Measurements from ENCODE around the gene TM9SF1. TPM values are rescaled to one million over a fixed set of nuclear protein-coding genes. Genes with fewer than 3 reads are reported as not detected.

The TM9SF1 gene
- total RNA-seq, 2 experiments from 2014 or later = 20.7 to 22.5 TPM

DNA sequence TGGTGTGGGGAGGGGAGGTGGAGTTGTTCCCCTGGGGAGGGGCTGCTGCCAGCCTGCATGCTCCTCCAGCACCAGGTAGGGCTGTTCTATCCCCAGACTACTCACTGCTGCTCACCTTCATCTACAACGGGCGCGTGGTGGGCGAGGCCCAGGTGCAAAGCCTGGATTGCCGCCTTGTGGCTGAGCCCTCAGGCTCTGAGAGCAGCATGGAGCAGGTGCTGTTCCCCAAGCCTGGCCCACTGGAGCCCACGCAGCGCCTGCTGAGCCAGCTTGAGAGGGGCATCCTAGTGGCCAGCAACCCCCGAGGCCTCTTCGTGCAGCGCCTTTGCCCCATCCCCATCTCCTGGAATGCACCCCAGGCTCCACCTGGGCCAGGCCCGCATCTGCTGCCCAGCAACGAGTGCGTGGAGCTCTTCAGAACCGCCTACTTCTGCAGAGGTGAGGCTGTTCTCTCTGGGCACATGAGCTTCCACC is 30.7 kb downstream of the TM9SF1 start:
- no peaks in the 10 kb centered on the region for H3K9me3 Mint-ChIP-seq
- no peak for DNase-seq
- peaks cover 51% of the 10 kb centered on the region for H3K36me3 Mint-ChIP-seq
- peaks cover 47% of the 10 kb centered on the region for H3K4me1 Mint-ChIP-seq
- peaks cover 6% of the 10 kb centered on the region for H3K27me3 Mint-ChIP-seq
- H3K27ac Mint-ChIP-seq = peak overlapping the region; percentile 70
- no peak overlapping the region for H3K4me3 Mint-ChIP-seq

DNA sequence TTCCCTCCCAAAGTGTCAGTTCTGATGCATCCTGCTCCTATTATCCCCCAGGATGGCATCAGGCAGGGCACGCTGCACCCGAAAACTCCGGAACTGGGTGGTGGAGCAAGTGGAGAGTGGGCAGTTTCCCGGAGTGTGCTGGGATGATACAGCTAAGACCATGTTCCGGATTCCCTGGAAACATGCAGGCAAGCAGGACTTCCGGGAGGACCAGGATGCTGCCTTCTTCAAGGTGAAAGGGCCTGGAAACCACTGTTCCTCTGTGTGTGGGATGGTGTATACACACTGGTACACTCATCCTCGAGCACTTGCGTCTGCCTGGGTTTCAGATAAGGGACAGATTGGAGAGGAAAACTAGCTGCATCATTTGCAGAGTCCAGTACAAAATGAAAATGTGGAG is 33.1 kb downstream of the TM9SF1 start:
- Mint-ChIP-seq H3K27ac (peak overlapping the region; percentile 100), H3K4me3 (peak overlapping the region; percentile 99), H3K27me3 (peaks cover 6% of the 10 kb centered on the region), H3K9me3 (no peaks in the 10 kb centered on the region), H3K36me3 (peaks cover 42% of the 10 kb centered on the region), H3K4me1 (peaks cover 47% of the 10 kb centered on the region)
- peak; percentile 24 for DNase-seq

DNA sequence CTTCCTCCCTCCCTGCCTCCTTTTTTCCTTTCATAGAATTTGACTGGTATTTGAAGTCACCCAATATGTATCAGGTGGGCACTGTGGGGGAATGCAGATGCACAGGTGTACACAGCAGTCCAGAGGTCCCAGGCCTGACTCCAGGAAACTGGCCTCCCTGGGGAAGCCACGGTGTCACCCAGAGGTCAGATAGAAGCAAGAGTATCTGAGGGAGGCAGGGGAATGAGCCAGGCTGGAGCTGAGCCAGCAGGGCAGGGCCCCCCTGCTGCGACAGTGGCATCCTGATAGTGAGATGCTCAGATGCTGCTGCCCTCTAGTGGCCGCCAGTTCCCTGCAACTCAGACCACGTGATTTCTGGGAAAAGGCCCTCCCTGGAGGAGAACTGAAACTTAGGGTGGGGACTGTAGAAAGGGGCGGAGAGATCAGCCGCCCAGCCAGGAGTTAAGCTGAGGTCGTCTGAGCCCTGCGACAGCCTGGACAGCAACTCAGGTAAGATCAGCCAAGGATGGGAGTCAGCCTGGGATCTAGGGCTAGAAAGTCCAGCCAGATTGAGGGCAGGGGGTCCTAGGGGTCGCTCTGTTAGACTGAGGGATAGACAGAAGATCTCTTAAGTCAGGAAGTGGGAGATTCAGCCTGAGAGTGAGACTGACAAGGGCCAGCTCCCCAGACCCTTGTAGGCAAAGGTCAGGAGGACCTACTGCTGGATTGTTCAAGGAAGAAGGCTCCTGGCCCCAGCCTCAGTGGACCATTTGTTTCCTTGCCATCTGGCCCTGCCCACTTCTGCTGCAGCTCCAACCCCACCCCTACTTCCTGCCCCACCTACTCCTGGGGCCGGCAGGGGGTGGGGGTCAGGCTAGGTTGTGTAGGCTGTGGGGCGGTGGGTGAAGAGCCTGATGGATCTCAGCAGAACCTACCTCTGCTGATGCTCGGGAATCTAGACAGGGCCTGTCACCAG is 34.1 kb downstream of the TM9SF1 start, which contains the start of gene IRF9:
IRF9 (plus strand) TSS at position 416 of the 955 bp plus-strand sequence. CDS start 880 bp downstream, outside the sequence.
- Mint-ChIP-seq H3K27me3 (peaks cover 6% of the 10 kb centered on the region), H3K9me3 (no peaks in the 10 kb centered on the region), H3K4me1 (peaks cover 41% of the 10 kb centered on the region), H3K36me3 (peaks cover 38% of the 10 kb centered on the region), H3K4me3 (peak within 1 kb of the TSS; percentile 99), H3K27ac (peak within 1 kb of the TSS; percentile 100)
- peak; percentile 94 for DNase-seq

DNA sequence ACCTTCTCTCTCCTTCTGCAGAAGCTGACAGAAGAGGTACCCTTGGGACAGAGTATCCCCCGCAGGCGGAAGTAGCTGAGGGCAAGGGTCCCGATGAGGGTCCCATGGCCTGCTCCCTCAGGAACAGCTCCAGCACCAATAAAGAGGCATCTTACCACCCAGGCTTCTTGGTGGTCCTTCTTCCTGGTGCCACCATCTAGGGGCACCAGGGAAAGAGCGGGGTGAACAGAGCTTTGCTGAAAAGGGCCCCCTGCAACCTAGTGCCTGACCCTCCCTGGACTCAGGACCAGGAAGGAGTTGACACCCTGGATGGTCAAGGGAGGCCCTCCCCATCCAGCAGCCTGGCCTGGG is 34.8 kb downstream of the TM9SF1 start:
- peak overlapping the region; percentile 100 for H3K27ac Mint-ChIP-seq
- H3K4me3 Mint-ChIP-seq = no peak overlapping the region
- peaks cover 41% of the 10 kb centered on the region for H3K4me1 Mint-ChIP-seq
- peaks cover 38% of the 10 kb centered on the region for H3K36me3 Mint-ChIP-seq
- no peak for DNase-seq
- no peaks in the 10 kb centered on the region for H3K9me3 Mint-ChIP-seq
- H3K27me3 Mint-ChIP-seq = peaks cover 6% of the 10 kb centered on the region

DNA sequence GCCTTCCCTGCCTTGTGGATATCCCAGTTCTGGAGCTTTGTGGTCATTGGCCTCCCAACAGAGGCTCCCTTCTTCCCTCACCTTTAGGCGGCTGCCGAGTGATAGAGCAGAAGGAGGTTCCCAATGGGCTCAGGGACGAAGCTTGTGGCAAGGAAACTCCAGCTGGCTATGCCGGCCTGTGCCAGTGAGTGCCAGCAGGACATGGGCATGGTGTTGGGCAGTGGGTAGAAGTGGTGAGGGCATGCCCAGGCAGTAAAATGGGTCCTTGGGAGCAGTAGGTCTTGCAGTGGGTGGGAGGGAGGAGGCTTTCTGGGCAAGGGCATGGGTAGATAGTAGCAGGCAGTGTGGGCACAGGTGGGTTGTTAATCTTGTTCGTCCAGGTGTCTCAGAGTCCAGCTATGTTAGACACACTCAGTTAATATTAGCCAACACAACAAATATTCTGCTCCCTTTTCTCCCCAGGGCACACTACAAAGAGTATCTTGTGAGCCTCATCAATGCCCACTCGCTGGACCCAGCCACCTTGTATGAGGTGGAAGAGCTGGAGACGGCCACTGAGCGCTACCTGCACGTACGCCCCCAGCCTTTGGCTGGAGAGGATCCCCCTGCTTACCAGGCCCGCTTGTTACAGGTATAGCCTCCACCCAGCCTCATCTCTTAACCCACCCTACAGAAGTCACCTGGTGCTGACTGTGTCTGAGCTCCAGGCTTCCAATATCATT is 35.3 kb downstream of the TM9SF1 start:
- Mint-ChIP-seq H3K36me3 (peaks cover 34% of the 10 kb centered on the region), H3K27me3 (peaks cover 6% of the 10 kb centered on the region), H3K9me3 (no peaks in the 10 kb centered on the region), H3K27ac (peak overlapping the region; percentile 100), H3K4me1 (peaks cover 38% of the 10 kb centered on the region), H3K4me3 (no peak overlapping the region)
- DNase-seq = no peak

DNA sequence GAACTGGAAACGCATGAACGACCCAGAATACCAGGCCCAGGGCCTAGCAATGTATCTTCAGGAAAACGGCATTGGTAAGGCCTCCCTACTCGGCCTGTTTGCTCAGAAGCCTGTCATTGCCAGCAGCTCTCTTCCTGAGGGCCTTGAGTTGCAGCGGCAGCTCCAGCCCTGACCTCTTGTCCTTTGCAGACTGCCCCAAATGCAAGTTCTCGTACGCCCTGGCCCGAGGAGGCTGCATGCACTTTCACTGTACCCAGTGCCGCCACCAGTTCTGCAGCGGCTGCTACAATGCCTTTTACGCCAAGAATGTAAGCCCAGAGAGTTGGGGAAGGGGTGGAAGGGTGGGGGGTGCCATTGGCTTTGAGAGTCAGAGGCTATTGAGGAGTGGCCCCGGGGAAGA is 37.9 kb downstream of the TM9SF1 start:
- DNase-seq = no peak
- peaks cover 21% of the 10 kb centered on the region for H3K4me1 Mint-ChIP-seq
- H3K4me3 Mint-ChIP-seq = no peak overlapping the region
- peaks cover 18% of the 10 kb centered on the region for H3K36me3 Mint-ChIP-seq
- H3K9me3 Mint-ChIP-seq = no peaks in the 10 kb centered on the region
- H3K27ac Mint-ChIP-seq = peak overlapping the region; percentile 65
- peaks cover 6% of the 10 kb centered on the region for H3K27me3 Mint-ChIP-seq

DNA sequence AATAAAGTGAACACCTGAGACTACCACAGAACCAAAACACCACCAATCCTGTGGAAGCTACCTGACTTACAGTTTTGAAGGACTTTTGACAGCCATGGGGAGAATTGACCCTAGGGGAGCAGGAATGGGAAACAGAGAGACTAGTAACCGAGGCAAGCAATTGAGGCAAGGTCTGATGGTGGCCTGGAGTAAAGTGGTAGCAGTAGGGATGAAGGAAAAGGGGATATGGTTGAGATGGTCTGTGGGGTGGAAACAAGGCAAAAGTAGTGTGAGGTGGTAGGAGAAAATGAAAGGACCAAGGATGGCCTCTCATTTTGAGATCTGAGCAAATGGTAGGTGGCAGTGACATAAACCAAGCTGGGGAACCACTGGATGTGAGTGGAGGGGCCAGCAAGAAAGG is 38.4 kb downstream of the TM9SF1 start:
- no peak for DNase-seq
- Mint-ChIP-seq H3K9me3 (no peaks in the 10 kb centered on the region), H3K27ac (peak overlapping the region; percentile 11), H3K27me3 (peaks cover 6% of the 10 kb centered on the region), H3K4me3 (no peak overlapping the region), H3K4me1 (peaks cover 16% of the 10 kb centered on the region), H3K36me3 (peaks cover 14% of the 10 kb centered on the region)

DNA sequence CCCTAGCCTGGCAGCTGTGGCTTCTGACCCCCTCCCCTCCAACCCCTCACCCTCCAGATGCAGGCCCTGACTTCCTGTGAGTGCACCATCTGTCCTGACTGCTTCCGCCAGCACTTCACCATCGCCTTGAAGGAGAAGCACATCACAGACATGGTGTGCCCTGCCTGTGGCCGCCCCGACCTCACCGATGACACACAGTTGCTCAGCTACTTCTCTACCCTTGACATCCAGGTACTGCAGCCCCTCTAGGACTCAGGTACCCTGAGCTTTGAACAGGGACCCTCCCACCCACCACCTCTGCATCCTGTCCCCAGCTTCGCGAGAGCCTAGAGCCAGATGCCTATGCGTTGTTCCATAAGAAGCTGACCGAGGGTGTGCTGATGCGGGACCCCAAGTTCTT is 40.1 kb downstream of the TM9SF1 start:
- no peak for DNase-seq
- Mint-ChIP-seq H3K36me3 (peaks cover 15% of the 10 kb centered on the region), H3K27ac (no peak overlapping the region), H3K9me3 (no peaks in the 10 kb centered on the region), H3K4me3 (no peak overlapping the region), H3K4me1 (peaks cover 7% of the 10 kb centered on the region), H3K27me3 (no peaks in the 10 kb centered on the region)

DNA sequence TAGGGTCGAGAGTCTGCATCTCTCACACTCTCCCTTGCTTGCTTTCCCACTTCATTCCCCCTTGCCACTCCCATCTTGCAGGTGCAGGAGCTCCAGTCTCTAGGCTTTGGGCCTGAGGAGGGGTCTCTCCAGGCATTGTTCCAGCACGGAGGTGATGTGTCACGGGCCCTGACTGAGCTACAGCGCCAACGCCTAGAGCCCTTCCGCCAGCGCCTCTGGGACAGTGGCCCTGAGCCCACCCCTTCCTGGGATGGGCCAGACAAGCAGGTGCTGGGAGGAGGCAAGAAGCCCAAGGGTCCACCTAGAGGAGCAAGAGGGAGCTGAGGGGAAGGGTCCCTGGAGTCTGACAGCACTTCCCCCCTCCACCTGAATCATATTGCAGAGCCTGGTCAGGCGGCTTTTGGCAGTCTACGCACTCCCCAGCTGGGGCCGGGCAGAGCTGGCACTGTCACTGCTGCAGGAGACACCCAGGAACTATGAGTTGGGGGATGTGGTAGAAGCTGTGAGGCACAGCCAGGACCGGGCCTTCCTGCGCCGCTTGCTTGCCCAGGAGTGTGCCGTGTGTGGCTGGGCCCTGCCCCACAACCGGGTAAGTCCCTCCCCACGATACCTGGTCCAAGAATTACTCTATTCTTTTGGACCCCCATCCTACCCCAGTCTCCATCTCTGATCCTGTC is 43.7 kb downstream of the TM9SF1 start:
- no peak for DNase-seq
- peaks cover 21% of the 10 kb centered on the region for H3K4me1 Mint-ChIP-seq
- H3K9me3 Mint-ChIP-seq = no peaks in the 10 kb centered on the region
- no peak overlapping the region for H3K4me3 Mint-ChIP-seq
- no peaks in the 10 kb centered on the region for H3K27me3 Mint-ChIP-seq
- peaks cover 30% of the 10 kb centered on the region for H3K36me3 Mint-ChIP-seq
- H3K27ac Mint-ChIP-seq = no peak overlapping the region

DNA sequence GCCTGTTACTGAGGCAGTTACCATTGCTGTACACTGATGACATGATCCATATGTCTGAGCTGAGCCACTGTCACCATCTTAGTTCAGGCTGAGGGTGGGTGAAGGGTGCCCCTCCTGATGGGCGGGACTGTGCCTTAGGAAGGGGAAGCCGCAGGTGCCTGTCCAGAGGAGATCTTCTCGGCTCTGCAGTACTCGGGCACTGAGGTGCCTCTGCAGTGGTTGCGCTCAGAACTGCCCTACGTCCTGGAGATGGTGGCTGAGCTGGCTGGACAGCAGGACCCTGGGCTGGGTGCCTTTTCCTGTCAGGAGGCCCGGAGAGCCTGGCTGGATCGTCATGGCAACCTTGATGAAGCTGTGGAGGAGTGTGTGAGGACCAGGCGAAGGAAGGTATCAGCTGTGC is 44.2 kb downstream of the TM9SF1 start:
- no peak overlapping the region for H3K4me3 Mint-ChIP-seq
- no peak for DNase-seq
- no peaks in the 10 kb centered on the region for H3K27me3 Mint-ChIP-seq
- H3K27ac Mint-ChIP-seq = no peak overlapping the region
- H3K36me3 Mint-ChIP-seq = peaks cover 34% of the 10 kb centered on the region
- no peaks in the 10 kb centered on the region for H3K9me3 Mint-ChIP-seq
- H3K4me1 Mint-ChIP-seq = peaks cover 21% of the 10 kb centered on the region

DNA sequence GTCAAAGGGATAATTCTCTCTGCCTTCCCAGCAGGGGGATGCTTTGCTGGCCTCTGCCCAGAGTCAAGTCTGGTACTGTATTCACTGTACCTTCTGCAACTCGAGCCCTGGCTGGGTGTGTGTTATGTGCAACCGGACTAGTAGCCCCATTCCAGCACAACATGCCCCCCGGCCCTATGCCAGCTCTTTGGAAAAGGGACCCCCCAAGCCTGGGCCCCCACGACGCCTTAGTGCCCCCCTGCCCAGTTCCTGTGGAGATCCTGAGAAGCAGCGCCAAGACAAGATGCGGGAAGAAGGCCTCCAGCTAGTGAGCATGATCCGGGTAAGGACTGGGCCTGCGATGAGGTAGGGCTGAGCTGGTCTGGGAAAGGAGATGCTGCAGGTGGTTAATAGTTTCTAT is 44.7 kb downstream of the TM9SF1 start:
- Mint-ChIP-seq H3K4me1 (peaks cover 26% of the 10 kb centered on the region), H3K27ac (no peak overlapping the region), H3K36me3 (peaks cover 36% of the 10 kb centered on the region), H3K27me3 (no peaks in the 10 kb centered on the region), H3K9me3 (no peaks in the 10 kb centered on the region), H3K4me3 (no peak overlapping the region)
- DNase-seq = no peak

DNA sequence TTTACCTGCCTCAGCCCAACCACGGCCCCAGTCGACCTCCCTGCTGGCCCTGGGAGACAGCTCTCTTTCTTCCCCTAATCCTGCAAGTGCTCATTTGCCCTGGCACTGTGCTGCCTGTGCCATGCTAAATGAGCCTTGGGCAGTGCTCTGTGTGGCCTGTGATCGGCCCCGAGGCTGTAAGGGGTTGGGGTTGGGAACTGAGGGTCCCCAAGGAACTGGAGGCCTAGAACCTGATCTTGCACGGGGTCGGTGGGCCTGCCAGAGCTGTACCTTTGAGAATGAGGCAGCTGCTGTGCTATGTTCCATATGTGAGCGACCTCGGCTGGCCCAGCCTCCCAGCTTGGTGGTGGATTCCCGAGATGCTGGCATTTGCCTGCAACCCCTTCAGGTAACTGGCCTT is 45.2 kb downstream of the TM9SF1 start:
- Mint-ChIP-seq H3K36me3 (peaks cover 41% of the 10 kb centered on the region), H3K4me1 (peaks cover 31% of the 10 kb centered on the region), H3K4me3 (no peak overlapping the region), H3K9me3 (no peaks in the 10 kb centered on the region), H3K27me3 (no peaks in the 10 kb centered on the region), H3K27ac (no peak overlapping the region)
- DNase-seq = no peak

DNA sequence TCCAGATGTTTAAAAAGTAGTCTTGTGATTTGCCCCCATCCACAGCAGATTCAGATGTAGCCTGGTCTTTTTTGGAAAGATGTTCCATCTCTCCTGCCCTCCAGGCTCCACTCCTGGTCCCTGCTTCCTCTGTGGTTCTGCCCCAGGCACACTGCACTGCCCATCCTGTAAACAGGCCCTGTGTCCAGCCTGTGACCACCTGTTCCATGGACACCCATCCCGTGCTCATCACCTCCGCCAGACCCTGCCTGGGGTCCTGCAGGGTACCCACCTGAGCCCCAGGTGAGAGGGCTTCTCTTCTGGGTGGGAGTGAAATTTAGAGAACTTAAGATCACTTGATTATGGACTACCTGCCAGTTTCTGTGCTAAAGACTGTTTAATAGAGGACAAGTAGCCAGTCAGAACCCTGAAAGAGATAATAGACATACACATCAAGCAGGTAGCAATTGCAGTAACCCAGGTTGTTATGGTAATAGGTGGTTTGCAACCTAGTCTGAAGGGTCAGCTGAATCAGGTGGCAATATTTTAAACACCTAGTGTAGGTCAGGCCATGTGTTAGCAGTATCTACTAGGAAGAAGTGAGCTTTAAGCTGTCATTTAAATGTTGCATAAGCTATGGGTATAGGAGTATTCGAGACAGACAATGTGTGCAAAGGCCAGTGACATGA is 45.8 kb downstream of the TM9SF1 start:
- Mint-ChIP-seq H3K36me3 (peaks cover 47% of the 10 kb centered on the region), H3K27ac (no peak overlapping the region), H3K4me3 (peak overlapping the region; percentile 97), H3K4me1 (peaks cover 35% of the 10 kb centered on the region), H3K27me3 (no peaks in the 10 kb centered on the region), H3K9me3 (no peaks in the 10 kb centered on the region)
- DNase-seq = no peak

DNA sequence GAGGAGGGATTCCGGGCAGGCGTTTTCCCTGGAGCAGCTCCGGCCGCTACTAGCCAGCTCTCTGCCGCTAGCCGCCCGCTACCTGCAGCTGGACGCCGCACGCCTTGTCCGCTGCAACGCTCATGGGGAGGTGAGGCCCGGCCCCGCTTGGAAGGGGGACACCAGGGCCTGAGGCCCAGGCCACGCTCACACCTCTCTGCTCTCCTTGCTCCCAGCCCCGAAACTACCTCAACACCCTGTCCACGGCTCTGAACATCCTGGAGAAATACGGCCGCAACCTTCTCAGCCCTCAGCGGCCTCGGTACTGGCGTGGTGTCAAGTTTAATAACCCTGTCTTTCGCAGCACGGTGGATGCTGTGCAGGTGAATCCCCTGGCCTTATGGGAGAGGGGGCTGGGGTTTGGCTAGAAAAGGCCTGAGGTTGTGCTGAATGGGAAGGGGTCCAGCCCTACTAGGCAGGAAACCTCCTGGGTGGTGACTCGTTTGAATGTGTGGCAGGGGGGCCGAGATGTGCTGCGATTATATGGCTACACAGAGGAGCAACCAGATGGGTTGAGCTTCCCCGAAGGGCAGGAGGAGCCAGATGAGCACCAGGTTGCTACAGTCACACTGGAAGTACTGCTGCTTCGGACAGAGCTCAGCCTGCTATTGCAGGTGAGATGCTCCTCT is 47.3 kb downstream of the TM9SF1 start:
- H3K9me3 Mint-ChIP-seq = no peaks in the 10 kb centered on the region
- H3K27me3 Mint-ChIP-seq = no peaks in the 10 kb centered on the region
- H3K4me3 Mint-ChIP-seq = peak overlapping the region; percentile 97
- H3K4me1 Mint-ChIP-seq = peaks cover 49% of the 10 kb centered on the region
- H3K36me3 Mint-ChIP-seq = peaks cover 59% of the 10 kb centered on the region
- DNase-seq = peak; percentile 13
- H3K27ac Mint-ChIP-seq = peak overlapping the region; percentile 68

Data from activated naive CD8-positive, alpha-beta T cell treated with anti-CD3 and anti-CD28 coated beads for 36 hours (primary cell).